WI38 (cell line): Measurements from ENCODE around the gene VTI1A.

Experiments
- H3K4me3 ChIP-seq: 2 replicates; pipeline ENCODE4 v1.5.1; 2011; ENCODE audit warnings: low read depth, mild to moderate bottlenecking, control low read depth, low read length
- TF ChIP-seq, protein P1 (sequence below): IDR thresholded peaks from 2 replicates; pipeline ENCODE4 v1.5.1; 2012; ENCODE audit warnings: low read depth, mild to moderate bottlenecking, control low read depth, low read length

Gene VTI1A

DNA sequence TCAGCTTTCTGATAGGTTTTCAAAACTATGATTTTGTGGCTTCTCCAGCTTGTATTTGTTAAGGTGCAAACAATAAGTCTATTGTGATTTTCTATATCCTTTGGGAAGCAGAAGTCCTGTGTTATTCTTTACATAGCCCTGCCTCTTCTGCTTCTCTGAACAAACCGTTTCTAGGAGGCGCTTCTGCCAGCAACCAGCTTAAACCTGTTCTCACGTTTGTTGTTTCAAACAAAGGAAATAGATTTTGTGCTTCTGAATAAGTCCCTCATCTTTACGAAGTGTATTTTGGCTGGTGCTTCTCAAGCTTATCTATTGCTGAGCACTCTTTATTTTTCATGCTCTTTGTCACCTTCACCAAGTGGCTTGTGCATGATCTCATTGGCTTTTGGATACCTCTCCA is 61.0 kb downstream of the VTI1A start:
- H3K4me3 ChIP-seq: no peak overlapping the region
- TF ChIP-seq, protein P1, sequence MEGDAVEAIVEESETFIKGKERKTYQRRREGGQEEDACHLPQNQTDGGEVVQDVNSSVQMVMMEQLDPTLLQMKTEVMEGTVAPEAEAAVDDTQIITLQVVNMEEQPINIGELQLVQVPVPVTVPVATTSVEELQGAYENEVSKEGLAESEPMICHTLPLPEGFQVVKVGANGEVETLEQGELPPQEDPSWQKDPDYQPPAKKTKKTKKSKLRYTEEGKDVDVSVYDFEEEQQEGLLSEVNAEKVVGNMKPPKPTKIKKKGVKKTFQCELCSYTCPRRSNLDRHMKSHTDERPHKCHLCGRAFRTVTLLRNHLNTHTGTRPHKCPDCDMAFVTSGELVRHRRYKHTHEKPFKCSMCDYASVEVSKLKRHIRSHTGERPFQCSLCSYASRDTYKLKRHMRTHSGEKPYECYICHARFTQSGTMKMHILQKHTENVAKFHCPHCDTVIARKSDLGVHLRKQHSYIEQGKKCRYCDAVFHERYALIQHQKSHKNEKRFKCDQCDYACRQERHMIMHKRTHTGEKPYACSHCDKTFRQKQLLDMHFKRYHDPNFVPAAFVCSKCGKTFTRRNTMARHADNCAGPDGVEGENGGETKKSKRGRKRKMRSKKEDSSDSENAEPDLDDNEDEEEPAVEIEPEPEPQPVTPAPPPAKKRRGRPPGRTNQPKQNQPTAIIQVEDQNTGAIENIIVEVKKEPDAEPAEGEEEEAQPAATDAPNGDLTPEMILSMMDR: no peak

DNA sequence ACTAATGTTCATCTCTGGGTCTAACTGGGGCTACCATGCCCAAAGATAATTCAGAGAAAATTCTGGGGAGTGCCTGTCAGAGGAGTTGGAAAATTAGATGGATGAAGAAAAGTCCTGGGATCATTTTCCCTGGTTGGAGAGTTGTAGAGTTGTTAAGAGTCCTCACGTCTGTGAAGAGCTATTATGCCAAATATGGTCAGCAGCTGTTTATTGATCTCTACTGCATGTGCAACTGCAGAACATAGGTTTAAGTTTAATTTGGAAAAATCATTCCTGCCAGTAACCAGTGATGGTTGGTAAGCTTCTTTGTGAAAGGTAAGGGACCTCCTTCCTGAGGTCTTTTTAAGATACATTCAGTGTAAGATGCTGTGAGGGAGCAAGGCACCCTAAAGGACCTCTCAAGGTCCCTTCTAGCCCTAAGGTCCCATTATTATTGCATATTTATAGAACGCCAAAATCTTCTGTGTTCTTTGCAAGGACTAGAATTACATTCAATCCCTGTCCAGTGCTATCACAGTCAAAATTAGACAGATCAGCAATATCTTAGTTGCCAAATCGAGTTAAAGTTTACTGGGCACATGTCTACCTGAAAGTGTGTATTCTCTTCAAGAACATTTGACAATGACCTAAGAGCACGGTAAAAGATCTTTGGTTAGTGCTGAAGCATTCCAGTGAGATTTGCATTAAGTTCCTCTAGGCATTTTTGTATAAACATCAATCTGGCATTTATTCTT is 62.7 kb downstream of the VTI1A start:
- TF ChIP-seq, protein P1: no peak
- H3K4me3 ChIP-seq: no peak overlapping the region

DNA sequence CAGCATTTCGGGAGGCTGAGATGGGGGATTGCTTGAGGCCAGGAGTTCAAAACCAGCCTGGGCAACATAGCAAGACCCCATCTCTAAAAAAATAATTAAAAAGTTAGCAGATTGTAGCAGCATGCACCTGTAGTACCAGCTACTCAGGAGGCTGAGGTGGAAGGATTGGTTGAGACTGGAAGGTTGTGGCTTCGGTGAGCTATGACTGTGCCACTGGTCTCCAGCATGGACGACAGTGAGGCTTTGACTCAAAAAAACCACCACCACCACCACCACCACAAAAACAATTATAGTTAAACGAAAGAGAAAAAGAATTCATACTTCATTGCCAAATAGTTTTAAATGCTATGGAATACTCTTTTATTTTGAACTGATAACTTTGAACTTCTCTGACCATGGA is 63.4 kb downstream of the VTI1A start:
- H3K4me3 ChIP-seq: no peak overlapping the region
- TF ChIP-seq, protein P1: no peak

DNA sequence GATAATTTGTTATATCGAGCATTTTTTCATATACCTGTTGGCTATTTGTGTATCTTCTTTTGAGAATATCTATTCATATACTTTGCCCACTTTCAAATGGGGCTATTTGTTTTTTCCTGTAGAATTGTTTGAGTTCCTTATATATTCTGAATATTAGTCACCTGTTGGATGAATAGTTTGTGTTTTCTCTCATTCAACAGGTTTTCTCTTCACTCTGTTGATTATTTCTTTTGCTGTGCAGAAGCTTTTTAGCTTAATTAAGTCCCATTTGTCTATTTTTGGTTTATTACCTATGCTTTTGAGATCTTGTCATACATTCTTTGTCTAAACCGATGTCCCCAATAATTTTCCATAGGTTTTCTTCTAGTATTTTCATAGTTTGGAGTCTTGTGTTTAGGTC is 65.3 kb downstream of the VTI1A start:
- no peak overlapping the region for H3K4me3 ChIP-seq
- TF ChIP-seq, protein P1: no peak

DNA sequence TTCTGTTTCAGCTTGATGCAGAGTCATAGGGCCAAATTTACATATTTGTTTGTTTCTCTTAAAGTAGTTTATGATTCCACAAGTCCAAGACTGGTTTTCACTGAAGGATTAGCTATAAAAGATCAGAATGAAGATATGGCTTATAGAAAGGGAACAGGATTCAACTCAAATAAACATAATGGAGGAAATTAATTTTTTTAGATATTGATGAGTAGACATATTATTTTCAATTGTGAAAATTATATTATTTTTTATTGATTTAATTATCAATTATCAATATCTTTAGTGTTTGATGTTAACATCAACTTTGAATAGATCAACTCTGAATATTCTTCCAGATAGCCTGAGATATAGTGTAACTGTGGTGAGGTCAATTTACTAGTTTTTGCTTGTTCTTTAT is 68.1 kb downstream of the VTI1A start:
- no peak overlapping the region for H3K4me3 ChIP-seq
- TF ChIP-seq, protein P1: no peak

DNA sequence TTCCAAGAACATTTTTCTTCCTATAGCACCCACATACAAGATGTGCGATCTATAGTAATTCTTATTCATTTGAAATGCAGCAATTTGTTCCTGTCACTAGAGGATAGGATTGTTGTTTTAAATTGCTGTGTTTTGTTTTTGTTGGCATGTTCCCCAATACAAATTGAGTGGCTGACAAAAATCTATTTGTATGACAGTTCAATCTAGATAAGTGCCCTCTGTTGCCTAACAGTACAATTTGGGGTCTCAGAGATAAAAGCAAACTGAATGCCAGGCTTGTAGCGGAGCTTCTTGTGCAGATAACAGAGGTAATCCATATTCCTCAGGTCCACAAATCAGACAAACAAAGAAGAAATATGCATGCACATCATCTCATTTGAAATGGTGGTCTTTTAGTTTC is 68.8 kb downstream of the VTI1A start:
- TF ChIP-seq, protein P1: no peak
- no peak overlapping the region for H3K4me3 ChIP-seq

DNA sequence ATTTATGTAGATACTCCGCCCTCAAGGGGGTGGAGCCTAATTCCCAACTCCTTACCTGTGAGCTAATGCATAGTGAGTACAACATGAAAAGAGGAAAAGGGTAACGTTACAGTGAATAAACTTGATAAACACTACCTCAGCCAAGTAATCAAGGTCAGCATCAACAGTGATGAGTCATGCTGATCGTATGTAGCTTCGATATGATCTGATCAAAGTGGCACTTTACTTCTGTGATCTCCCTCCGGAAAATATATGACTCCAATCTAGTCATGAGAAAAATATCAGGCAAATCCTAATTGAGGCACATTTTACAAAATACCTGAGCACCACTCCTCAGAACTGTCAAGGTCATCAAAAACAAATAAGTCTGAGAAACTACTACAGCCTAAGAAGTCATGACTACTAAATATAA is 70.4 kb downstream of the VTI1A start:
- no peak overlapping the region for H3K4me3 ChIP-seq

More for the DNA sequence above, 70.4 kb downstream of the VTI1A start:
- TF ChIP-seq, protein P1: no peak
